Activated T-helper 1 cell treated with anti-CD3 and anti-CD28 coated beads, Interleukin-12 subunit alpha, Interleukin-12 subunit beta, Interleukin-2, Interleukin-4 antibody, amounts not matched to agents 30 ng/mL and 10 ng/mL and 1 ng/mL, durations not matched to agents 14 hours and 24 hours and 36 hours (primary cell): ENCODE data around the gene TMPRSS3. TPM values are rescaled to one million over a fixed set of nuclear protein-coding genes. Genes with fewer than 3 reads are reported as not detected.

Experiments used
- DNase-seq: peaks from one replicate; pipeline ENCODE4 v3.0.0; 2021; ENCODE audit warnings: low spot score
- H3K27ac Mint-ChIP-seq: one replicate; pipeline ENCODE4 v1.8.0; 2021; ENCODE audit warnings: mild to moderate bottlenecking, mixed read lengths
- H3K27me3 Mint-ChIP-seq: one replicate; pipeline ENCODE4 v1.8.0; 2022; ENCODE audit warnings: mild to moderate bottlenecking, moderate library complexity, mixed read lengths; ENCODE audit not compliant: insufficient read depth
- H3K36me3 Mint-ChIP-seq: one replicate; pipeline ENCODE4 v1.8.0; 2021; ENCODE audit warnings: low read depth, mixed read lengths
- H3K4me1 Mint-ChIP-seq: one replicate; pipeline ENCODE4 v1.8.0; 2021; ENCODE audit warnings: low read depth, mixed read lengths
- H3K4me3 Mint-ChIP-seq: one replicate; pipeline ENCODE4 v1.8.0; 2021; ENCODE audit warnings: mild to moderate bottlenecking, moderate library complexity, mixed read lengths
- H3K9me3 Mint-ChIP-seq: one replicate; pipeline ENCODE4 v1.8.0; 2021; ENCODE audit warnings: mixed read lengths
- intact Hi-C: fragments of 100-400 bp; cut with micrococcal nuclease; formaldehyde crosslinking; loops from one replicate; pipeline ENCODE4 v1.15.1; 2024
- total RNA-seq: library from RNA; stranded (reverse); gene quantifications from 2 replicates; pipeline ENCODE4 v1.2.3, GENCODE V29; 2022

The TMPRSS3 gene
- total RNA-seq, 1 donor from 2014 or later: 33.7 TPM

- peaks cover 14% of the 10 kb centered on the region for H3K27me3 Mint-ChIP-seq
- intact Hi-C loops: no loop called here
- H3K9me3 Mint-ChIP-seq: no peaks in the 10 kb centered on the region
- no peak overlapping the region for H3K4me3 Mint-ChIP-seq
- no peak overlapping the region for H3K27ac Mint-ChIP-seq
- H3K36me3 Mint-ChIP-seq: peaks cover 3% of the 10 kb centered on the region
- DNase-seq: no peak
- no peaks in the 10 kb centered on the region for H3K4me1 Mint-ChIP-seq
These were observed 28.3 kb downstream of the TMPRSS3 start for GRCh38 chr21:42367367-42368165.

GRCh38 chr21:42366292-42367010 is 29.4 kb downstream of the TMPRSS3 start, which contains the start of gene TFF1:
Gene TFF1, minus strand, starts transcription at chr21:42366535. Its CDS starts 40 bp downstream, at chr21:42366495.
- no peak for DNase-seq
- intact Hi-C loops: no loop called here
- peaks cover 19% of the 10 kb centered on the region for H3K27me3 Mint-ChIP-seq
- H3K4me3 Mint-ChIP-seq: no peak within 1 kb of the TSS
- H3K27ac Mint-ChIP-seq: no peak within 1 kb of the TSS
- no peaks in the 10 kb centered on the region for H3K4me1 Mint-ChIP-seq
- no peaks in the 10 kb centered on the region for H3K9me3 Mint-ChIP-seq
- H3K36me3 Mint-ChIP-seq: no peaks in the 10 kb centered on the region

DNA sequence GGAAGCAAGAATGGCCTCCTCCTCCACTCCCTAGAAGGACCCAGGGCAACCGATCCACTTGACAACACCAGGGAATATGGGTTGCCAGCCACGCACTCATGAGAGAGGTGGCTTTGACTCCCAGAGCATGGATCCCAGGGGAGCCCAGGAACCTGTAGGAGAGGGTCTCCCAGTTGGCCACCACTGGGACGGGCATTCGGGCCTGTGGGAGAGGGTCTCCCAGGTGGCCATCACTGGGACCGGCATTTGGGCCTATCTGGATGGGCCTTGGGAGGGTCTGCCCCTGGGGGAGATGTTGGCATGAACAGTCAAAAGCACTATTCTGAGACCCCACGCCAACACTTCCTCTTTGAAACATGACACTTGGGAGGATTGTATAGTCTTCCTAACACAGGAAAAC is 30.1 kb downstream of the TMPRSS3 start:
- H3K36me3 Mint-ChIP-seq: no peaks in the 10 kb centered on the region
- no peak for DNase-seq
- H3K9me3 Mint-ChIP-seq: no peaks in the 10 kb centered on the region
- H3K4me1 Mint-ChIP-seq: no peaks in the 10 kb centered on the region
- H3K4me3 Mint-ChIP-seq: no peak overlapping the region
- H3K27me3 Mint-ChIP-seq: peaks cover 19% of the 10 kb centered on the region
- H3K27ac Mint-ChIP-seq: no peak overlapping the region
- intact Hi-C loops: no loop called here

- H3K36me3 Mint-ChIP-seq: no peaks in the 10 kb centered on the region
- H3K27ac Mint-ChIP-seq: no peak overlapping the region
- H3K4me1 Mint-ChIP-seq: no peaks in the 10 kb centered on the region
- no peaks in the 10 kb centered on the region for H3K9me3 Mint-ChIP-seq
- no peak overlapping the region for H3K4me3 Mint-ChIP-seq
- intact Hi-C loops: no loop called here
- DNase-seq: no peak
- H3K27me3 Mint-ChIP-seq: peaks cover 22% of the 10 kb centered on the region
These were observed 31.5 kb downstream of the TMPRSS3 start for GRCh38 chr21:42364304-42364865.

- intact Hi-C loops: no loop called here
- H3K9me3 Mint-ChIP-seq: no peaks in the 10 kb centered on the region
- H3K27me3 Mint-ChIP-seq: peaks cover 22% of the 10 kb centered on the region
- no peak overlapping the region for H3K4me3 Mint-ChIP-seq
- no peak for DNase-seq
- no peak overlapping the region for H3K27ac Mint-ChIP-seq
- no peaks in the 10 kb centered on the region for H3K4me1 Mint-ChIP-seq
- H3K36me3 Mint-ChIP-seq: no peaks in the 10 kb centered on the region
These were observed 32.5 kb downstream of the TMPRSS3 start for GRCh38 chr21:42363312-42363711.

DNA sequence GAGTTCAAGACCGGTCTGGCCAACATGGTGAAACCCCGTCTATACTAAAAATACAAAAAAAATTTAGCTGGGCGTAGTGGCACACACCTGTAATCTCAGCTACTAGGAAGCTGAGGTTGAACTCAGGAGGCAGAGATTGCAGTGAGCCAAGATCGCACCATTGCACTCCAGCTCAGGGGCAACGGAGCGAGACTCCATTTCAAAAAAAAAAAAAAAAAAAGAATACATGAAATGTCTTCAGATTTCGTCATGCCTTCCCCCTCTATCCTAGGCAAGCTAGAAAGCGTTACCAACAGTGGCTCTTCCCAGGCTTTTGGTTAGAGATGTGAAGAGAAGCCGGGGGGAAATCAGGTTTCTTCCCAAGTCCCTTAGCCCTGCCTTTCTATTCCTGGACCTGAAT is 33.2 kb downstream of the TMPRSS3 start:
- Mint-ChIP-seq H3K9me3 (no peaks in the 10 kb centered on the region), H3K4me3 (no peak overlapping the region)

DNA sequence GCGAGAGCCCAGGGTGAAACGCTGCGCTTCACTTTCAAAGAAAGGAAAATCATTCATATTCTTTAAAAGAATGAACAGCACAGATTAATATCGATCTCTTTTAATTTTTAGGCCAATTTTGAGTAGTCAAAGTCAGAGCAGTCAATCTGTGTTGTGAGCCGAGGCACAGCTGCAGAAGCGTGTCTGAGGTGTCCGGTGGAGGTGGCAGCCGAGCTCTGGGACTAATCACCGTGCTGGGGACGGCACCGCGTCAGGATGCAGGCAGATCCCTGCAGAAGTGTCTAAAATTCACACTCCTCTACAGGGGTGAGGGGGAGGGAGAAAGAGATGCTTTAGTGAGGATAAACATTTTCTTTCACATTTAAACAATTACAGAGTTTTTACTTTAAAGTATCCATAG is 33.7 kb downstream of the TMPRSS3 start:
- Mint-ChIP-seq H3K36me3 (peaks cover under 1% of the 10 kb centered on the region), H3K9me3 (peaks cover 4% of the 10 kb centered on the region), H3K4me3 (no peak overlapping the region), H3K27ac (no peak overlapping the region), H3K4me1 (no peaks in the 10 kb centered on the region), H3K27me3 (peaks cover 24% of the 10 kb centered on the region)
- no peak for DNase-seq
- intact Hi-C loops: no loop called here

More for the DNA sequence above, 33.2 kb downstream of the TMPRSS3 start:
- Mint-ChIP-seq H3K36me3 (no peaks in the 10 kb centered on the region), H3K27me3 (peaks cover 22% of the 10 kb centered on the region), H3K27ac (no peak overlapping the region), H3K4me1 (no peaks in the 10 kb centered on the region)
- intact Hi-C loops: no loop called here
- no peak for DNase-seq

- no peak overlapping the region for H3K4me3 Mint-ChIP-seq
- intact Hi-C loops: no loop called here
- peaks cover 3% of the 10 kb centered on the region for H3K36me3 Mint-ChIP-seq
These were observed 34.6 kb downstream of the TMPRSS3 start for GRCh38 chr21:42361286-42361685.

GRCh38 chr21:42360317-42360716 is 35.5 kb downstream of the TMPRSS3 start:
- Mint-ChIP-seq H3K36me3 (peaks cover 5% of the 10 kb centered on the region), H3K4me3 (no peak overlapping the region), H3K27ac (no peak overlapping the region), H3K4me1 (no peaks in the 10 kb centered on the region), H3K27me3 (peaks cover 24% of the 10 kb centered on the region), H3K9me3 (peaks cover 15% of the 10 kb centered on the region)
- intact Hi-C loops: no loop called here
- no peak for DNase-seq

More at GRCh38 chr21:42361286-42361685, 34.6 kb downstream of the TMPRSS3 start:
- H3K4me1 Mint-ChIP-seq: no peaks in the 10 kb centered on the region
- peaks cover 24% of the 10 kb centered on the region for H3K27me3 Mint-ChIP-seq
- H3K9me3 Mint-ChIP-seq: peaks cover 13% of the 10 kb centered on the region
- no peak for DNase-seq
- H3K27ac Mint-ChIP-seq: no peak overlapping the region

DNA sequence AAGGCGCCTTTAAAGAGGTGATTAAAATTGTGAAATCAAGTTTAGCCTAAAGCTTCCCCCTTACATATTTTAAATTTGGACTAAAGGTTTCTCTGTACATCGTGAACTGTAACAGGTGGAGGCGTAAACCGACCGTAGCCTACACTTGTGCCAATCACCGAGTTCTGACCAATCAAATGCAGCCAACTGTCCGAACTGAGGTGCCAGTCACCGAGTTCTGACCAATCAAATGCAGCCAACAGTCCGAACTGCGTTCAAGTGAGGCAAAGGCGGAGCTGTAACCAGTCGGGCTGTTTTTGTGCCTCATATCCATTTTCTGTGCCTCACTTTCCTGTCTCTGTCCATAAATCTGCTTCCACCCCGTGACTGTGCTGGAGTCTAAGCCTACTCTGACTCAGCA is 36.9 kb downstream of the TMPRSS3 start:
- Mint-ChIP-seq H3K36me3 (peaks cover 7% of the 10 kb centered on the region), H3K4me1 (no peaks in the 10 kb centered on the region), H3K27ac (no peak overlapping the region), H3K9me3 (peaks cover 25% of the 10 kb centered on the region), H3K27me3 (peaks cover 16% of the 10 kb centered on the region), H3K4me3 (no peak overlapping the region)
- DNase-seq: no peak
- intact Hi-C loops: no loop called here

DNA sequence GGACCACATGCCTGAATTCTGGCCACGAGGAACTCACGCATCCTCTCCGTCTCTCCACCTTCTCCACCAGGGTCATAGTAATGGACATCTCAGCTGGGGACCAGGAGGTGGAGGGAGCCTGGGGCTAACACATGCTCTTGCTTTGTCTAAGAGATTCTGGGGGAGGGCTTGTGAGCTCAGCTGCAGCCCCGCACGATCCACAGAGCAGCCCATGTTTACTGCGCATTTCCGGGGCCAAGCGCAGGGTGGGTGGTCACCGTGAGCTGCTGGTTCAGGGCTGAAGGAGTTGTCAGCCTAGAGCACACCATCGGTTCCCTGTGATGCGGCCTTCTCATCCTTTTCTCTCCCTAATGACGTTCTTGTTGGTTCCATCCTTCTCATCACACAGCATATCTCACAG is 37.6 kb downstream of the TMPRSS3 start:
- Mint-ChIP-seq H3K36me3 (peaks cover 7% of the 10 kb centered on the region), H3K27me3 (peaks cover 18% of the 10 kb centered on the region), H3K27ac (no peak overlapping the region), H3K4me1 (no peaks in the 10 kb centered on the region), H3K4me3 (no peak overlapping the region), H3K9me3 (peaks cover 29% of the 10 kb centered on the region)
- intact Hi-C loops: no loop called here
- DNase-seq: no peak

DNA sequence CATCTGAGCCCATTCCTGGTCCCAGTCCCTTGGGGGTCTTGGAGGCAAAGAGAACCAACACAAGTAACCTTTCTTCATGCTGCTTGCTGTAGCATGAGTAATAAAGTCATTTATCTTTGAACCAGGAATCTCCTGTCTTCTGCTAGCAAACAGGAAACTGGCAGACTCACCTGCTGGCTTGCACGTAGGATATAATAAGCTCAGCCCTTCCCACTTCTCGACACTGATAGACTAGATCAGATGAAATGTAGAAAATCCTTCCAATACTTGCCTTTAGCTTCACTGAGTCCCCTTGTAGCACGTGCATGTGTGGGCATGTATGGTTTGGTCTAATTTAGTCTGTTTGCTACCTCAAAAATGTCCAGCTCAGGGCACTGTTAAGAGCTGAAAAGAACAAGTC is 38.5 kb downstream of the TMPRSS3 start:
- Mint-ChIP-seq H3K9me3 (peaks cover 29% of the 10 kb centered on the region), H3K36me3 (peaks cover 7% of the 10 kb centered on the region), H3K27ac (no peak overlapping the region), H3K4me1 (no peaks in the 10 kb centered on the region), H3K4me3 (no peak overlapping the region), H3K27me3 (peaks cover 10% of the 10 kb centered on the region)
- intact Hi-C loops: no loop called here
- DNase-seq: no peak

GRCh38 chr21:42356650-42357049 is 39.2 kb downstream of the TMPRSS3 start:
- Mint-ChIP-seq H3K27me3 (peaks cover 7% of the 10 kb centered on the region), H3K27ac (no peak overlapping the region), H3K9me3 (peaks cover 29% of the 10 kb centered on the region), H3K4me1 (no peaks in the 10 kb centered on the region), H3K36me3 (peaks cover 7% of the 10 kb centered on the region), H3K4me3 (no peak overlapping the region)
- no peak for DNase-seq
- intact Hi-C loops: no loop called here
